CD8-positive, alpha-beta memory T cell (primary cell): ENCODE measurements around the gene TANC1. TPM values are rescaled to one million over a fixed set of nuclear protein-coding genes. Genes with fewer than 3 reads are reported as not detected.
"Not testable (repeated sequence)": the region's sequence is repeated elsewhere in the genome, so short reads cannot be mapped to it uniquely, and the experiment has no call there.

Source experiments
- CTCF ChIA-PET: fragments of 350-600 bp; sonication (Branson Sonifier 250); formaldehyde crosslinking; loops from one replicate; lab custom pipeline; 2021; ENCODE audit warnings: antibody characterized with exemption; lab: Charles Lee
- POLR2A ChIA-PET: fragments of 350-600 bp; sonication (Branson Sonifier 250); formaldehyde crosslinking; loops from one replicate; lab custom pipeline; 2021; ENCODE audit warnings: antibody characterized with exemption; lab: Charles Lee
- DNase-seq, 5 donors: peaks; one replicate each; pipeline versions ENCODE4 v3.0.0 to v3.0.0-alpha.2; 2020 to 2022; ENCODE audit warnings: mixed read lengths in 1 of 5
- H3K27ac ChIP-seq: one replicate; pipeline ENCODE4 v1.7.0; 2013; ENCODE audit warnings: low read depth, mild to moderate bottlenecking, low read length, moderate library complexity
- H3K27me3 ChIP-seq: 2 replicates; pipeline ENCODE4 v1.7.0; 2013; ENCODE audit warnings: low read length, mild to moderate bottlenecking; ENCODE audit not compliant: insufficient read depth, poor library complexity, severe bottlenecking
- H3K36me3 ChIP-seq: 2 replicates; pipeline ENCODE4 v1.7.0; 2013; ENCODE audit warnings: mild to moderate bottlenecking, low read length, moderate library complexity; ENCODE audit not compliant: insufficient read depth
- H3K4me1 ChIP-seq: 2 replicates; pipeline ENCODE4 v1.7.0; 2013; ENCODE audit warnings: mild to moderate bottlenecking, low read length, moderate library complexity; ENCODE audit not compliant: insufficient read depth
- H3K4me3 ChIP-seq: 2 replicates; pipeline ENCODE4 v1.7.0; 2013; ENCODE audit warnings: mild to moderate bottlenecking, low read length
- H3K9me3 ChIP-seq: 2 replicates; pipeline ENCODE4 v1.7.0; 2013; ENCODE audit warnings: mild to moderate bottlenecking, low read length
- H3K27ac Mint-ChIP-seq, 8 donors: one replicate each; pipeline ENCODE4 v1.8.0; 2020 to 2021; ENCODE audit warnings: mixed read lengths in 8 of 8, mild to moderate bottlenecking in 6 of 8, inconsistent platforms in 3 of 8, moderate library complexity in 3 of 8
- H3K27me3 Mint-ChIP-seq, 2 donors: one replicate each; pipeline ENCODE4 v1.8.0; 2020 to 2021; ENCODE audit warnings: mixed read lengths in 2 of 2, mild to moderate bottlenecking in 1 of 2, moderate library complexity in 1 of 2
- H3K36me3 Mint-ChIP-seq, 3 donors: one replicate each; pipeline ENCODE4 v1.8.0; 2020 to 2021; ENCODE audit warnings: mixed read lengths in 3 of 3, inconsistent platforms in 1 of 3, mild to moderate bottlenecking in 1 of 3
- H3K4me1 Mint-ChIP-seq, 3 donors: one replicate each; pipeline ENCODE4 v1.8.0; 2020 to 2021; ENCODE audit warnings: mixed read lengths in 3 of 3, inconsistent platforms in 1 of 3, mild to moderate bottlenecking in 1 of 3
- H3K4me3 Mint-ChIP-seq, 7 donors: one replicate each; pipeline ENCODE4 v1.8.0; 2020 to 2021; ENCODE audit warnings: mixed read lengths in 7 of 7, mild to moderate bottlenecking in 6 of 7, moderate library complexity in 4 of 7, inconsistent platforms in 2 of 7
- H3K9me3 Mint-ChIP-seq, 5 donors: one replicate each; pipeline ENCODE4 v1.8.0; 2020 to 2022; ENCODE audit warnings: mixed read lengths in 5 of 5, mild to moderate bottlenecking in 3 of 5, moderate library complexity in 2 of 5, inconsistent platforms in 1 of 5
- polyA plus RNA-seq: library from polyadenylated mRNA; unstranded; fragments of 300-500 nt; fragmentation: Illumina TruSeq; gene quantifications from one replicate; pipeline ENCODE4 v1.2.3, GENCODE V29; 2021
- total RNA-seq, 2 experiments: library from RNA; stranded (reverse); gene quantifications; one replicate each; pipeline ENCODE4 v1.2.3, GENCODE V29; 2021

TANC1 gene
- total and polyA plus RNA-seq, 3 experiments from 2014 or later: 0.11 to 0.64 (median 0.13) TPM

- no peak overlapping the region for H3K27ac Mint-ChIP-seq
- peaks cover 0 to 1% (median 0%) of the 10 kb centered on the region in 3 donors for H3K36me3 Mint-ChIP-seq
- ChIA-PET POLR2A (no interaction called here), CTCF (no interaction called here)
- Histone ChIP-seq H3K4me3 (no peak overlapping the region), H3K4me1 (peaks cover 4% of the 10 kb centered on the region), H3K27me3 (no peaks in the 10 kb centered on the region), H3K27ac (no peak overlapping the region), H3K36me3 (no peaks in the 10 kb centered on the region), H3K9me3 (no peaks in the 10 kb centered on the region)
- peaks cover 3 to 17% of the 10 kb centered on the region in 2 donors for H3K27me3 Mint-ChIP-seq
- H3K9me3 Mint-ChIP-seq: no peaks in the 10 kb centered on the region
- no peak for DNase-seq
- H3K4me1 Mint-ChIP-seq: peaks cover 4 to 5% (median 4%) of the 10 kb centered on the region in 3 donors
- no peak overlapping the region for H3K4me3 Mint-ChIP-seq
Measured at GRCh38 chr2:159139216-159139933, 170.9 kb downstream of the TANC1 start.

- peaks cover 3 to 17% of the 10 kb centered on the region in 2 donors for H3K27me3 Mint-ChIP-seq
- no peak overlapping the region for H3K27ac Mint-ChIP-seq
- H3K9me3 ChIP-seq: no peaks in the 10 kb centered on the region
- ChIA-PET CTCF (interaction anchor here (0.9 to 1.1 kb wide), 2 partner anchors 10 to 21 kb away, joined by 3 read pairs; no protein-coding TSS in a partner anchor), POLR2A (interaction anchor here (0.6 kb wide), 1 partner anchor 9 kb away, joined by 3 read pairs; no protein-coding TSS in a partner anchor)
- peaks cover 10% of the 10 kb centered on the region for H3K4me1 ChIP-seq
- DNase-seq: no peak
- H3K27ac ChIP-seq: no peak overlapping the region
- peaks cover 0 to 1% (median 0%) of the 10 kb centered on the region in 3 donors for H3K36me3 Mint-ChIP-seq
- peaks cover 11 to 14% (median 12%) of the 10 kb centered on the region in 3 donors for H3K4me1 Mint-ChIP-seq
- H3K36me3 ChIP-seq: no peaks in the 10 kb centered on the region
- no peaks in the 10 kb centered on the region for H3K9me3 Mint-ChIP-seq
- H3K27me3 ChIP-seq: no peaks in the 10 kb centered on the region
- H3K4me3 ChIP-seq: no peak overlapping the region
- H3K4me3 Mint-ChIP-seq: no peak overlapping the region
Measured at GRCh38 chr2:159140070-159140769, 171.8 kb downstream of the TANC1 start.

GRCh38 chr2:159140821-159141220 is 172.4 kb downstream of the TANC1 start:
- Mint-ChIP-seq H3K27me3 (peaks cover 3 to 17% of the 10 kb centered on the region in 2 donors), H3K4me1 (peaks cover 16 to 20% (median 17%) of the 10 kb centered on the region in 3 donors)
- H3K9me3 Mint-ChIP-seq, H3K27ac ChIP-seq, H3K4me1 ChIP-seq, H3K4me3 Mint-ChIP-seq, H3K27ac Mint-ChIP-seq, H3K4me3 ChIP-seq, DNase-seq, H3K36me3 ChIP-seq, H3K36me3 Mint-ChIP-seq, H3K9me3 ChIP-seq, H3K27me3 ChIP-seq: not testable (repeated sequence)
- POLR2A ChIA-PET: interaction anchor here (0.6 kb wide), 1 partner anchor 9 kb away, joined by 3 read pairs; no protein-coding TSS in a partner anchor
- CTCF ChIA-PET: interaction anchor here (0.9 to 1.1 kb wide), 2 partner anchors 9 to 22 kb away, joined by 3 read pairs; no protein-coding TSS in a partner anchor

GRCh38 chr2:159144776-159145614 is 176.6 kb downstream of the TANC1 start:
- H3K27ac Mint-ChIP-seq: peak overlapping the region; percentile 6 to 83 (median 67)
- no peaks in the 10 kb centered on the region for H3K36me3 ChIP-seq
- H3K4me3 ChIP-seq: no peak overlapping the region
- H3K36me3 Mint-ChIP-seq: peaks cover 0 to 1% (median 0%) of the 10 kb centered on the region in 3 donors
- no peaks in the 10 kb centered on the region for H3K9me3 Mint-ChIP-seq
- no peaks in the 10 kb centered on the region for H3K9me3 ChIP-seq
- H3K4me1 Mint-ChIP-seq: peaks cover 20 to 27% (median 22%) of the 10 kb centered on the region in 3 donors
- H3K4me1 ChIP-seq: peaks cover 24% of the 10 kb centered on the region
- CTCF ChIA-PET: no interaction called here
- H3K27ac ChIP-seq: no peak overlapping the region
- peak in 2 of 5 donors; percentile 16 to 64 for DNase-seq
- H3K27me3 Mint-ChIP-seq: peaks cover 0 to 17% of the 10 kb centered on the region in 2 donors
- H3K4me3 Mint-ChIP-seq: peak overlapping the region; percentile 35 to 81 (median 68)
- POLR2A ChIA-PET: no interaction called here
- H3K27me3 ChIP-seq: no peaks in the 10 kb centered on the region

GRCh38 chr2:159145745-159146354 is 177.4 kb downstream of the TANC1 start:
- ChIA-PET POLR2A (no interaction called here), CTCF (no interaction called here)
- Histone ChIP-seq H3K4me3 (no peak overlapping the region), H3K27ac (no peak overlapping the region), H3K4me1 (peaks cover 33% of the 10 kb centered on the region), H3K27me3 (no peaks in the 10 kb centered on the region), H3K36me3 (no peaks in the 10 kb centered on the region), H3K9me3 (no peaks in the 10 kb centered on the region)
- Mint-ChIP-seq H3K9me3 (no peaks in the 10 kb centered on the region), H3K36me3 (no peaks in the 10 kb centered on the region), H3K27ac (peak overlapping the region in 4 of 8 donors; percentile 2 to 79 (median 10)), H3K4me1 (peaks cover 20 to 27% (median 22%) of the 10 kb centered on the region in 3 donors), H3K4me3 (peak overlapping the region in 2 of 7 donors; percentile 68 to 72), H3K27me3 (peaks cover 0 to 14% of the 10 kb centered on the region in 2 donors)
- DNase-seq: no peak

GRCh38 chr2:159146996-159147666 is 178.7 kb downstream of the TANC1 start:
- Histone ChIP-seq H3K27me3 (no peaks in the 10 kb centered on the region), H3K36me3 (no peaks in the 10 kb centered on the region), H3K27ac (no peak overlapping the region), H3K4me1 (peaks cover 34% of the 10 kb centered on the region), H3K9me3 (no peaks in the 10 kb centered on the region), H3K4me3 (no peak overlapping the region)
- H3K9me3 Mint-ChIP-seq: no peaks in the 10 kb centered on the region
- H3K4me1 Mint-ChIP-seq: peaks cover 20 to 27% (median 22%) of the 10 kb centered on the region in 3 donors
- no peak overlapping the region for H3K4me3 Mint-ChIP-seq
- peaks cover 2 to 7% of the 10 kb centered on the region in 2 donors for H3K27me3 Mint-ChIP-seq
- no peak overlapping the region for H3K27ac Mint-ChIP-seq
- ChIA-PET CTCF (interaction anchor here (1.1 to 1.2 kb wide), 2 partner anchors 14 to 24 kb away, joined by 3 read pairs; no protein-coding TSS in a partner anchor), POLR2A (no interaction called here)
- no peak for DNase-seq
- H3K36me3 Mint-ChIP-seq: no peaks in the 10 kb centered on the region

- Mint-ChIP-seq H3K4me3 (no peak overlapping the region), H3K4me1 (peaks cover 20 to 28% (median 22%) of the 10 kb centered on the region in 3 donors), H3K27ac (no peak overlapping the region), H3K36me3 (no peaks in the 10 kb centered on the region), H3K27me3 (peaks cover 2 to 8% of the 10 kb centered on the region in 2 donors), H3K9me3 (no peaks in the 10 kb centered on the region)
- Histone ChIP-seq H3K27me3 (no peaks in the 10 kb centered on the region), H3K4me1 (peaks cover 34% of the 10 kb centered on the region), H3K27ac (no peak overlapping the region), H3K4me3 (no peak overlapping the region), H3K36me3 (no peaks in the 10 kb centered on the region), H3K9me3 (no peaks in the 10 kb centered on the region)
- ChIA-PET CTCF (interaction anchor here (1.1 to 1.5 kb wide), 3 partner anchors 14 to 29 kb away, joined by 3 to 4 read pairs (median 3); no protein-coding TSS in a partner anchor), POLR2A (no interaction called here)
- no peak for DNase-seq
Measured at GRCh38 chr2:159147690-159148089, 179.2 kb downstream of the TANC1 start.
